K562 (cell line): Measurements from ENCODE around the gene PIRT. TPM values are rescaled to one million over a fixed set of nuclear protein-coding genes. Genes with fewer than 3 reads are reported as not detected.

ENCODE experiments used
- ATAC-seq: fragments of 200-7000 bp; cut with Tn5 transposase; 3 replicates; pipeline ENCODE4 v1.9.1; 2020; ENCODE audit warnings: moderate library complexity
- BruUV-seq: library from RNA; stranded (reverse); fragments of 400-500 nt; replicated peaks from 2 replicates; lab custom pipeline; 2021; lab: Mats Ljungman, UMichigan
- CTCF ChIA-PET: fragments of 300-600 bp; formaldehyde crosslinking; extraction: SDS; loops from one replicate; lab custom pipeline; 2021; ENCODE audit warnings: low intra/inter-chr PET ratio; lab: Yijun Ruan, JAX
- POLR2A ChIA-PET: fragments of 300-600, 350-650 bp; sonication (Branson Sonifier 250); formaldehyde crosslinking; extraction: SDS; loops from one replicate; lab custom pipeline; 2021; ENCODE audit warnings: antibody characterized with exemption, inconsistent platforms; lab: Yijun Ruan, JAX
- DNase-seq, 4 experiments: peaks; one replicate each; pipeline versions ENCODE4 v3.0.0 to v3.0.0-alpha.2; 2011 to 2018; ENCODE audit warnings: low spot score in 3 of 4, mixed read lengths in 3 of 4; ENCODE audit errors: extremely low read depth in 1 of 4
- FAIRE-seq: peaks from 2 replicates; lab custom pipeline; 2011; peaks lifted over from hg19 to GRCh38; lab: Jason Lieb, UNC
- H2AFZ ChIP-seq: 2 replicates; pipeline ENCODE4 v1.6.0; 2011; ENCODE audit warnings: low read depth, low read length, control low read depth, inconsistent platforms
- H3K27ac ChIP-seq: fragments of 200-600 bp; 3 replicates; pipeline ENCODE4 v1.8.0; 2011; ENCODE audit warnings: low read depth, mild to moderate bottlenecking, control low read depth, inconsistent platforms, low read length, moderate library complexity, mixed read lengths; ENCODE audit errors: extremely low read depth
- H3K27me3 ChIP-seq, 2 experiments: fragments of 300-600 bp in 1 of 2; 2 replicates in 1 of 2; 3 replicates in 1 of 2; pipeline versions ENCODE4 v1.6.0 to v1.8.0; 2011; ENCODE audit warnings: inconsistent platforms in 2 of 2, low read length in 2 of 2, mild to moderate bottlenecking in 1 of 2, mixed read lengths in 1 of 2, moderate library complexity in 1 of 2; ENCODE audit not compliant: control insufficient read depth in 2 of 2, insufficient read depth in 2 of 2
- H3K36me3 ChIP-seq: fragments of 300-600 bp; 3 replicates; pipeline ENCODE4 v1.8.0; 2011; ENCODE audit warnings: mild to moderate bottlenecking, low read length, inconsistent platforms; ENCODE audit not compliant: control insufficient read depth, insufficient read depth
- H3K4me1 ChIP-seq, 2 experiments: fragments of 200-600 bp in 1 of 2; replicated peaks in 1 of 2; 2 replicates in 1 of 2; 3 replicates in 1 of 2; pipeline versions ENCODE4 v1.5.1 to v1.8.0; 2011; ENCODE audit warnings: inconsistent platforms in 2 of 2, low read length in 2 of 2, mild to moderate bottlenecking in 1 of 2, mixed read lengths in 1 of 2, moderate library complexity in 1 of 2; ENCODE audit not compliant: control insufficient read depth in 2 of 2, insufficient read depth in 2 of 2
- H3K4me2 ChIP-seq: 2 replicates; pipeline ENCODE4 v1.6.1; 2011; ENCODE audit warnings: low read length, control low read depth, inconsistent platforms, mixed read lengths; ENCODE audit not compliant: insufficient read depth
- H3K4me3 ChIP-seq: fragments of 200-600 bp; sonication (generic), shearing (Covaris generic); 2 replicates; pipeline ENCODE4 v1.5.1; 2016; ENCODE audit warnings: control low read depth, inconsistent platforms
- H3K79me2 ChIP-seq: fragments of 200-600 bp; 3 replicates; pipeline ENCODE4 v1.8.0; 2011; ENCODE audit warnings: low read length, inconsistent platforms; ENCODE audit not compliant: control insufficient read depth, insufficient read depth
- H3K9ac ChIP-seq, 2 experiments: 2 replicates each; pipeline versions ENCODE4 v1.6.0 to v1.6.1; 2011; ENCODE audit warnings: low read depth in 2 of 2, low read length in 2 of 2, control low read depth in 1 of 2, inconsistent platforms in 1 of 2, mild to moderate bottlenecking in 1 of 2, mixed read lengths in 1 of 2; ENCODE audit not compliant: insufficient read depth in 1 of 2
- H3K9me1 ChIP-seq: one replicate; pipeline ENCODE4 v1.6.0; 2011; ENCODE audit warnings: inconsistent platforms, mild to moderate bottlenecking, low read length, moderate library complexity; ENCODE audit not compliant: control insufficient read depth, insufficient read depth
- H3K9me3 ChIP-seq: replicated peaks from 2 replicates; pipeline ENCODE4 v1.5.1; 2011; ENCODE audit warnings: low read depth, low read length, inconsistent platforms; ENCODE audit not compliant: control insufficient read depth, insufficient read depth
- H4K20me1 ChIP-seq: replicated peaks from 2 replicates; pipeline ENCODE4 v1.6.1; 2011; ENCODE audit warnings: low read length, inconsistent platforms, mixed read lengths; ENCODE audit not compliant: control insufficient read depth, insufficient read depth
- CBX3 ChIP-seq, 2 experiments: IDR thresholded peaks; 1 replicate in 1 of 2; 2 replicates in 1 of 2; pipeline ENCODE4 v1.6.1; 2012; ENCODE audit warnings: inconsistent platforms in 2 of 2, low read length in 2 of 2, borderline replicate concordance in 1 of 2, control low read depth in 1 of 2
- ZNF140 ChIP-seq: fragments of 250-450 bp; sonication (Bioruptor Pico); IDR thresholded peaks from 2 replicates; pipeline ENCODE4 v1.8.0; 2021; ENCODE audit warnings: moderate library complexity, mild to moderate bottlenecking, inconsistent platforms
- WGBS: fragments of 100-300 bp; shearing (Covaris generic); methylation state at CpG from one replicate; pipeline ENCODE4 v1.1.6; 2016; ENCODE audit warnings: low coverage, mixed read lengths; ENCODE audit not compliant: insufficient coverage; ENCODE audit errors: missing lambda C conversion rate; 5-methylcytosine and 5-hydroxymethylcytosine counted together
- in situ Hi-C: fragments of 300-500 bp; cut with MboI; formaldehyde crosslinking; loops from 4 replicates; pipeline ENCODE4 v1.15.0; 2018; ENCODE audit warnings: inconsistent platforms, mixed read lengths
- intact Hi-C: fragments of 100-400 bp; cut with micrococcal nuclease; formaldehyde crosslinking; loops from 2 replicates; pipeline ENCODE4 v1.14.2; 2022
- polyA plus RNA-seq, 8 experiments: library from polyadenylated mRNA; depleted of rRNA in 4 of 8; stranded (reverse) in 5 of 8; unstranded in 3 of 8; fragments of >200 nt; fragmentation: Nextera tagmentation in 2 of 8; fragmentation: Illumina TruSeq in 1 of 8; extraction: Ambion mirVana in 2 of 8; extraction: Trizol in 1 of 8; gene quantifications; 2 replicates each; pipeline versions ENCODE4 v1.2.1 to v1.2.3, GENCODE V29; 2011 to 2014; ENCODE audit warnings: inconsistent platforms in 1 of 8, missing spikeins in 1 of 8
- total RNA-seq, 7 experiments: library from RNA; depleted of rRNA in 6 of 7; stranded (reverse); fragments of >200 nt in 6 of 7; fragmentation: Illumina TruSeq in 2 of 7; extraction: Trizol in 2 of 7; gene quantifications; 2 replicates each; pipeline versions ENCODE4 v1.2.1 to v1.2.3, GENCODE V29; 2011 to 2021; ENCODE audit warnings: low replicate concordance in 1 of 7
- TF ChIP-seq, protein P1 (sequence below): sonication (generic); formaldehyde crosslinking; IDR thresholded peaks from 2 replicates; pipeline ENCODE4 v1.8.1; 2023; ENCODE audit warnings: missing genetic modification reagents, mild to moderate bottlenecking, borderline replicate concordance

PIRT gene
- total and polyA plus RNA-seq, 9 of the 15 experiments (the other 6 are each of a cell fraction or from before 2014, with no cell fraction given) = not detected

- intact Hi-C loops (no loop called here), in situ Hi-C loops (no loop called here)
- no peaks in the 10 kb centered on the region for H3K9me1 ChIP-seq
- no peak overlapping the region for H2AFZ ChIP-seq
- DNase-seq (no peak), ATAC-seq (no peak), FAIRE-seq (no peak)
- H3K36me3 ChIP-seq = no peaks in the 10 kb centered on the region
- no peaks in the 10 kb centered on the region for H3K27me3 ChIP-seq
- H3K9me3 ChIP-seq = no peaks in the 10 kb centered on the region
- no peak overlapping the region for H3K9ac ChIP-seq
- H3K4me1 ChIP-seq = no peaks in the 10 kb centered on the region
- WGBS = 2% methylated on average over 5 of the region's 5 CpGs
- H3K79me2 ChIP-seq = no peaks in the 10 kb centered on the region
- POLR2A ChIA-PET = no interaction called here
- H3K4me2 ChIP-seq = no peak overlapping the region
- CTCF ChIA-PET = no interaction called here
- no TSS peak for BruUV-seq
- no peak overlapping the region for H3K4me3 ChIP-seq
- H4K20me1 ChIP-seq = no peaks in the 10 kb centered on the region
- TF ChIP-seq, protein P1, sequence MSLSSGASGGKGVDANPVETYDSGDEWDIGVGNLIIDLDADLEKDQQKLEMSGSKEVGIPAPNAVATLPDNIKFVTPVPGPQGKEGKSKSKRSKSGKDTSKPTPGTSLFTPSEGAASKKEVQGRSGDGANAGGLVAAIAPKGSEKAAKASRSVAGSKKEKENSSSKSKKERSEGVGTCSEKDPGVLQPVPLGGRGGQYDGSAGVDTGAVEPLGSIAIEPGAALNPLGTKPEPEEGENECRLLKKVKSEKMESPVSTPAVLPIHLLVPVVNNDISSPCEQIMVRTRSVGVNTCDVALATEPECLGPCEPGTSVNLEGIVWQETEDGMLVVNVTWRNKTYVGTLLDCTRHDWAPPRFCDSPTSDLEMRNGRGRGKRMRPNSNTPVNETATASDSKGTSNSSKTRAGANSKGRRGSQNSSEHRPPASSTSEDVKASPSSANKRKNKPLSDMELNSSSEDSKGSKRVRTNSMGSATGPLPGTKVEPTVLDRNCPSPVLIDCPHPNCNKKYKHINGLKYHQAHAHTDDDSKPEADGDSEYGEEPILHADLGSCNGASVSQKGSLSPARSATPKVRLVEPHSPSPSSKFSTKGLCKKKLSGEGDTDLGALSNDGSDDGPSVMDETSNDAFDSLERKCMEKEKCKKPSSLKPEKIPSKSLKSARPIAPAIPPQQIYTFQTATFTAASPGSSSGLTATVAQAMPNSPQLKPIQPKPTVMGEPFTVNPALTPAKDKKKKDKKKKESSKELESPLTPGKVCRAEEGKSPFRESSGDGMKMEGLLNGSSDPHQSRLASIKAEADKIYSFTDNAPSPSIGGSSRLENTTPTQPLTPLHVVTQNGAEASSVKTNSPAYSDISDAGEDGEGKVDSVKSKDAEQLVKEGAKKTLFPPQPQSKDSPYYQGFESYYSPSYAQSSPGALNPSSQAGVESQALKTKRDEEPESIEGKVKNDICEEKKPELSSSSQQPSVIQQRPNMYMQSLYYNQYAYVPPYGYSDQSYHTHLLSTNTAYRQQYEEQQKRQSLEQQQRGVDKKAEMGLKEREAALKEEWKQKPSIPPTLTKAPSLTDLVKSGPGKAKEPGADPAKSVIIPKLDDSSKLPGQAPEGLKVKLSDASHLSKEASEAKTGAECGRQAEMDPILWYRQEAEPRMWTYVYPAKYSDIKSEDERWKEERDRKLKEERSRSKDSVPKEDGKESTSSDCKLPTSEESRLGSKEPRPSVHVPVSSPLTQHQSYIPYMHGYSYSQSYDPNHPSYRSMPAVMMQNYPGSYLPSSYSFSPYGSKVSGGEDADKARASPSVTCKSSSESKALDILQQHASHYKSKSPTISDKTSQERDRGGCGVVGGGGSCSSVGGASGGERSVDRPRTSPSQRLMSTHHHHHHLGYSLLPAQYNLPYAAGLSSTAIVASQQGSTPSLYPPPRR = no peak
- TF ChIP-seq ZNF140 = no peak
- TF ChIP-seq CBX3 (IDR thresholded peaks at IDR 0.05; ENCODE audit: borderline replicate concordance in 1 of 2, low read length in 2 of 2) = no peak
- TF ChIP-seq, all 486 proteins: peak for 0
- no peak overlapping the region for H3K27ac ChIP-seq
These were observed 62.0 kb downstream of the PIRT start for GRCh38 chr17:10775740-10776356.
